IPS DF 19.7 (cell line): ENCODE results near the gene ABCA5.
A peak's percentile ranks its signal among the peaks of the same experiment; 100 is the strongest.

ENCODE experiments used
- DNase-seq: peaks from one replicate; pipeline ENCODE4 v3.0.0-alpha.2; 2013; ENCODE audit warnings: low read depth, low spot score

Gene ABCA5, protein sequence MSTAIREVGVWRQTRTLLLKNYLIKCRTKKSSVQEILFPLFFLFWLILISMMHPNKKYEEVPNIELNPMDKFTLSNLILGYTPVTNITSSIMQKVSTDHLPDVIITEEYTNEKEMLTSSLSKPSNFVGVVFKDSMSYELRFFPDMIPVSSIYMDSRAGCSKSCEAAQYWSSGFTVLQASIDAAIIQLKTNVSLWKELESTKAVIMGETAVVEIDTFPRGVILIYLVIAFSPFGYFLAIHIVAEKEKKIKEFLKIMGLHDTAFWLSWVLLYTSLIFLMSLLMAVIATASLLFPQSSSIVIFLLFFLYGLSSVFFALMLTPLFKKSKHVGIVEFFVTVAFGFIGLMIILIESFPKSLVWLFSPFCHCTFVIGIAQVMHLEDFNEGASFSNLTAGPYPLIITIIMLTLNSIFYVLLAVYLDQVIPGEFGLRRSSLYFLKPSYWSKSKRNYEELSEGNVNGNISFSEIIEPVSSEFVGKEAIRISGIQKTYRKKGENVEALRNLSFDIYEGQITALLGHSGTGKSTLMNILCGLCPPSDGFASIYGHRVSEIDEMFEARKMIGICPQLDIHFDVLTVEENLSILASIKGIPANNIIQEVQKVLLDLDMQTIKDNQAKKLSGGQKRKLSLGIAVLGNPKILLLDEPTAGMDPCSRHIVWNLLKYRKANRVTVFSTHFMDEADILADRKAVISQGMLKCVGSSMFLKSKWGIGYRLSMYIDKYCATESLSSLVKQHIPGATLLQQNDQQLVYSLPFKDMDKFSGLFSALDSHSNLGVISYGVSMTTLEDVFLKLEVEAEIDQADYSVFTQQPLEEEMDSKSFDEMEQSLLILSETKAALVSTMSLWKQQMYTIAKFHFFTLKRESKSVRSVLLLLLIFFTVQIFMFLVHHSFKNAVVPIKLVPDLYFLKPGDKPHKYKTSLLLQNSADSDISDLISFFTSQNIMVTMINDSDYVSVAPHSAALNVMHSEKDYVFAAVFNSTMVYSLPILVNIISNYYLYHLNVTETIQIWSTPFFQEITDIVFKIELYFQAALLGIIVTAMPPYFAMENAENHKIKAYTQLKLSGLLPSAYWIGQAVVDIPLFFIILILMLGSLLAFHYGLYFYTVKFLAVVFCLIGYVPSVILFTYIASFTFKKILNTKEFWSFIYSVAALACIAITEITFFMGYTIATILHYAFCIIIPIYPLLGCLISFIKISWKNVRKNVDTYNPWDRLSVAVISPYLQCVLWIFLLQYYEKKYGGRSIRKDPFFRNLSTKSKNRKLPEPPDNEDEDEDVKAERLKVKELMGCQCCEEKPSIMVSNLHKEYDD (N-terminal part only)

DNA sequence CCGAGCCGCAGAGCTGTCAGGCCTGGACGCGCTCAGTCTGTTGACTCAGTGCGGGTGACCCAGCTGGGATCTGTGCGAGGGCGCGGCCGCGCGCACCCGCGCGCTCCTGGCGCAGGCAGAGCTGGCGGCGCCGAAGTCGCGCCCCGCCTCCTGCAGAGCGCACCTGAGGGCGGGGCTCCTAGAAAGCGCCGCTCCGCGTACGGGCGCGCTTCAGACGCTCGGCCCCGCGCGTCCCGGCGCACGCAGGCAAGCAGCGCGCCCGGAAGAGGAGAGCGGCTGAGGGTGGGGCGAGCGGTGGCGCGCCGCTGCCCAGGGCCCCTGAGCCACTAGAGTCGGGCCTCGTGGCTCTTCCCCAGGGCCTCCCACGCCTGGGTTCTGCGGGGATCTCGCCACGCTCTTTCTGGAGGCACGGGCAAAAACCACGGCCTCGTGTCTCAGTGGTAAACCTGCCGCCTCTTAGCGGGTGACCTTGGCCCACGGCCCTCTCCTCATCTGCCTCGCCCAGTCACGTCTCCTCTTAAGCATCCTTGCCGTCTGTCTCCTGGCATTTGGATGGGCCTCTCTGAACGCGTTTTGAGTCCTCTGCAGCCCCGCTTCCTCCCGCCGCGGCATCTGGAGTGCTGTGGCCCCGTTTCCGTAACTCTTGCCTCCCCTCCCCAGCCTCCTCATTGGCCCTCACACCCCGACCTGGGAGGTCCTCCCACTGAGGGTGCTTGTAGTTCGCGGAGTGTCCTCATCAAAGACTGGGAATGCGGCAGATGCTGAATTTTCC lies at the start of gene ABCA5:
Gene ABCA5 (minus strand): TSS at position 74 of the 772 bp plus-strand sequence. CDS start 12,718 bp downstream, outside the sequence.
- DNase-seq, result peak; percentile 60

DNA sequence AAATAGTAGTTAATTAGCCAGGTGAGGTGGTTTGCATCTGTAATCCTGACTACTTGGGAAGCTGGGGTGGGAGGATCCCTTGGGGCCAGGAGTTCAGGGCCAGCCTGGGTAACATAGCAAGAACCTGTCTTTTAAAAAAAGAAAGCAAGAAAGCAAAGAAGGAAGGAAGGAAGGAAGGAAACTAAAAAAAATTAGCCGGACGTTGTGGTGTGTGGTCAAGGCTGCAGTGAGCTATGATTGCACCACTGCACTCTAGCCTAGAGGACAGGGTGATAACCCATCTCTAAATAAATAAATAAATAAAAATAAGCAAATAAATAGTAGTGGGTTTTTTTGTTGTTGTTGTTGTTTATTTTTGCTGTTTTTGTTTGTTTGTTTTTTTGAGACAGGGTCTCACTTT lies 48.3 kb upstream of the ABCA5 start:
- DNase-seq, result no peak

DNA sequence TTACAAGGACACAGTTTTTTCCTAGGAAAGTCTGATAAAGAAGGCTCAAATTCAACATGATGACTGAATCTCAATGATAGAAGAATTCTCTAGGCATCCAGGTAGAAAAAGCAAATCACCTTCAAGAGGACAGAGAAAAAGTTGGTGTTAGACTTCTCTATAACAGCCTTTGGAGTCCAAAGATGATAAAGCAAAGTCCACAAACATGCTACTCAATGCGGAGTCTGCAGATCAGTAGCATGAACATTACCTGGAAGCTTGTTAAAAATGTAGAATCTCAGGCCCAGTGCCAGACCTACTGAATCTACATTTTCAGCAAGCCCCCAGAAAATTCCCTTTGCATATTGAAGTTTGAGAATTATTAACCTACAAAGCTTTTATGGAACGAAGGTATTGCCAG lies 46.1 kb upstream of the ABCA5 start:
- DNase-seq, result no peak

DNA sequence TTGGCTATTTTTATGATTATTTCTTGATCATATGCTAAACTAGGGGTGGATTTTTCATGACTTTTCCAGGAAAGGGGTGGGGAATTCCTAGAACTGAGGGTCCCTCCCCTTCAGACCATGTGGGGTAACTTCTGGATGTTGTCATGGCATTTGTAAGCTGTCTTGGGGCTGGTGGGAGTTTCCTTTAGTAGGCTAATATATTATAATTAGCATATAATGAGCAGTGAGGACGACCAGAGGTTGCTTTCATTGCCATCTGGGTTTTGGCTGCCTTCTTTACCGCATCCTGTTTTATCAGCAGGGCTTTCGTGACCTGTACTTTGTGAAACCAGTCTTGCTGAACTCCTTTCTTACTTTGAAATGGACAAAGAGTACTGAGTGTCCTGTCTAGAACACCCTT lies 40.4 kb upstream of the ABCA5 start:
- no peak for DNase-seq

DNA sequence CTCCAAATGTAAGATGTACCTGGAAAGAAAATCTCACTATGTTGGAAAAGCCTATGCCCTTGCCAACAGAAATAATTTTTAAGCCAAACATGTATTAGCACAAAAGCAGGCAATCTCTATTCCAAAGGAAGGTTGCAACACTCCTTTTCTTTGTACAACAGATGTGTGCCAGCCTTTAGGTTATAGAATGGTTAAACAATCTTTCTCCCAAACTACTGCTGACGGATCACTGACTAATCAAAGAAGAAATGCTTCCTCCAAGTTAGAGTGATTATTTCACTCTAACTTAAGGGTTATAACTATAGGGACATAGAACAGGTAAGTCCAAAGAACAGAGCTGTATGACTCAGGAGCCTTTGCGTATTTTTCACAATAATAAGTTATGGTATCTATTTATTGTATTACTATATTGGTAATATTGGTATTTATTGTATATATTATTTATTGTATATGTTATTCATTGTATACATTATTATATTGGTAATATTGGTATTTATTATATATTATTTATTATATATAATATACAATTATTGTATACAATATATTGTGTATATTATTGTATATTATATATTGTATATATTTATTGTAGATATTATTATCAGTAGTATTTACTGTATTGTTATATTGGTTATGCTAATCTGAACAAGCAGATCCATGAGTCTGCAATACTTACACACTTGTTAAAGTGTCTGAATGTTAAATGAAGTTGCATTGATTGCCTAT lies 36.7 kb upstream of the ABCA5 start:
- DNase-seq, result no peak

DNA sequence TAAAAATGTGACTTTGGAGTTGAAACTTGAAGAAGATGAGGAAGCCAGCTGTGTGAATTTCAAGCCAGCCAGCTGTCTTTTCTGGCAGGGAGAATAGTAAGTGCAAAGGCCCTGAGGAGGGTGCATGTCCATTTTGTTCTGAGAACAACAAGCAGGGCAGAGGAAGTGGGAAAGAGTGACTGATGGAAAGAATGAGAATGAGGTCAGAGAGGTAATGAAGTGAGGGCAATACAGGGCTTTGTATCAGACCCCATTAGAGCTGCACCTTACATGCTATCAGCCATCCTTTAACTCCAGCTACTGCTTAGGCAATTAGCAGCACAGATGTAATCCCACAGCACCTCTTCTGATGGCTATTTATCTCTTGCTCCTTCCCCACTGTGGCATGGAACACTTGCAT lies 34.2 kb upstream of the ABCA5 start:
- DNase-seq, result no peak

DNA sequence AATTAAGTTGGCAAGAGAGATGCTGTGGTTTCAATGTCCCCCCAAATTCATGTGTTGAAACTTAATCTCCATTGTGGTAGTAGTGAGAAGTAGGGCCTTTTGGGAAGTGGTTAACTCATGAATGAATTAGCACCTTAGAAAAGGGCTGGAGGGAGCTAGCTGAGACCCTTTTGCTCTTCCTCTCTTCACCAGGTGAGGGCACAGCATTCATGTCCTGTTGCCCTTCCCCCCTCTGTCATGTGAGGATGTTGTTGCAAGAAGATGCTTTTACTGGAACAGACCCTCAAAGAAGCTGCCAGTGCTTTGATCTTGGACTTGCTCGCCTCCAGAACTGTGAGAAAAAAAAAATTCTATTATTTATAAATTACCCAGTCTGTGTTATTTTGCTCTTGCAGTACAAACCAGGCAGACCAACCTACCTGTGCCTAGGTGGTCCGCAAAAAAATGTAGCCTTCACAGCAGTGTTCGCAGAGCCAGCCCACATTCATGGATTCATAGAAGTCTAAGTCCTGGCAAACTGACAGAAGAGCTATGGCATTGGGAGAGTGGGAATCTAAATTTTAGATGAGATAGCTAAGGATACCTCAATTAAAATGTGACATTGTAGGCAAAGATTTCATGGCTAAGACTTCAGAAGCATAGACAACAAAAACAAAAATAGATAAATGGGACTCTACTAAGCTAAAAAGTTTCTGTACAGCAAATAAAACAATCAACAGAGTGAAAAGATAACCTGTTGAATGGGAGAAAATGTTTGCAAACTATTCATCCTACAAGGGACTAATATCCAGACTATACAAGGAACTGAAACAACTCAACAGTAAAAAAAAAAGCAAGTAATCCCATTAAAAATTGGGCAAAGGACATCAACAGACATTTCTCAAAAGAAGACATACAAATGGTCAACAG lies 32.0 kb upstream of the ABCA5 start:
- peak; percentile 75 for DNase-seq

DNA sequence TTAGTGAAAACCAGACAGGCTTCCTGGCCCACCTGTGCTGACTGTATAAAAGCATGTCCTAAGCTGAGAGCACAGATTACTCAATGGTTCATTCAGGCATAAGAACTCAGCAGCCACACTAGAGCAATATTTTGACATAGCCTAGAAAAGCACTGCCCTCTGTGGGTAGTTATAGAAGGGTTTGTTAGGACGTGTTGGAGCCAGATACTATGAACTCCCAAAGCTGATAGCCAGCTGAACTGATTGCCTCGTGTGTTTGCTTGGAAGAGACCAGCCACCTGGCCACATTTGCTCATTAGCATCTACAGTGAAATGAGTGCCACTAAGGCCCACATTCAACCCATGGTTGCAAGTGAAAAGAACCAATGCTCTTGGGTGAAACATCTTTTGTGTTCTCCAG lies 30.8 kb upstream of the ABCA5 start:
- DNase-seq, result no peak

DNA sequence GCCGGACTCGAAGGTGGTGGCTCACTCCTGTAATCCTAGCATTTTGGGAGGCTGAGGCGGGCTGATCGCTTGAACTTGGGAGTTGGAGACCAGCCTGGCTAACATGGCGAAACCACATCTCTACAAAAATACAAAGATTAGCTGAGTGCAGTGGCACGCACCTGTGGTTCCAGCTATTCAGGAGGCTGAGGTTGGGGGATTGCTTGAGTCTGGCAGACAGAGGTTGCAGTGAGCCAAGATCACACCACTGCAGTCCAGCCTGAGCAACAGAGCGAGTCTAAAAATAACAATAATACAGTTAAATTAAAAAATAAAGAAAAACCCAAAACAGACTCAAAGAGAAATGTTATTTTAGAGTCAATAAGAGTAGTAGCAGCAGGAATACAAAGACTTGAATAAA lies 29.7 kb upstream of the ABCA5 start:
- no peak for DNase-seq

DNA sequence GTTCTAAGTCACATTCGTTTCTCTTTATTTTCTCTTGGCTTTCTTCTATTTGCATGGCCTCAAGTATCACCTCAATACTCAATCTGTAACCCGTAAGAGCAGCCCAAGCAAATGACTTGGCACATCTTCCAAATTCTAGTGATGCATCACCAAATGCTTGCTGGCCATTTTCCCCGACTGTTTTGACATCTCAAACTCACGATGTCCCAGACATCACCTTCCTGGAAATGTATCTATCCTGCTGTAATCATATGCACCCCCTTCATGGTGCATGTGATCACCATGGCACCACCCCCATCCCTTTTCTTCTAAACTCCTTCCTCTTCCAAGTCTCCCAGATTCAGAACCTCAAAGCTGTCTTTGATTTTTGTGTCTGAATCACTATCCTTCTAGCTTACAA lies 24.0 kb upstream of the ABCA5 start:
- DNase-seq, result no peak

DNA sequence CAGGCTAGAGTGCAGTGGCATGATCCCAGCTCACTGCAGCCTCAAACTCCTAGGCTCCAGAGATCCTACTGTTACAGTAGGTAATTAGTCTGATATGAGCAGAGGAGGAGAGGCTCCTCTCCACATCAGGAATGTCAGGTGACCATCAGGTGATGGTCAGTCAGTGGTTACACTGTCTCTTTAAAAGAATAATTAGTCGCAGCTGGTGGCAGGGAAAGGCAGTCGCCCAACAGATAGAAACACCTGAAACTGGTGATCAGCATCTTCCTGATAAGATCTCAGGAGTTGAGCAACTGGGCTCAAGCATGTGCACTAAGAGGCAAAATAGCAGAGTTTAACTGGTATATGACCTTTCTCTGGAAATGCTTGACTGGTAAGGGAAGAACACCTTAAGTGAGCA lies 21.5 kb upstream of the ABCA5 start:
- DNase-seq, result no peak

DNA sequence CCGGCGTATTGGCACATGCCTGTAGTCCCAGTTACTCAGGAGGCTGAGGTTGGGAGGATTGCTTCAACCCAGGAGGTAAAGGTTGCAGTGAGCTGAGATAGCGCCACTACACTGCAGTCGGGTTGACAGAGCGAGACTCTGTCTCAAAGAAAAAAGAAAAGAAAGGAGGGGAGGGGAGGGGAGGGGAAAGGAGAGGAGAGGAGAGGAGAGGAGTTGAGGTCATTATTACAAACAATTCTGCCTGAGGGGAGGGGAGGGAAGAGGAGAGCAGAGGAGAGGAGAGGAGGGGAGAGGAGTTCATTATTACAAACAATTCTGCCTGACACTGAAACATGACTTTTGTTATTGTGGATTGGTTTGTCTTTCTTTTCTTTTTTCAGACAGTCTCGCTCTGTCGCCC lies 19.8 kb upstream of the ABCA5 start:
- no peak for DNase-seq

DNA sequence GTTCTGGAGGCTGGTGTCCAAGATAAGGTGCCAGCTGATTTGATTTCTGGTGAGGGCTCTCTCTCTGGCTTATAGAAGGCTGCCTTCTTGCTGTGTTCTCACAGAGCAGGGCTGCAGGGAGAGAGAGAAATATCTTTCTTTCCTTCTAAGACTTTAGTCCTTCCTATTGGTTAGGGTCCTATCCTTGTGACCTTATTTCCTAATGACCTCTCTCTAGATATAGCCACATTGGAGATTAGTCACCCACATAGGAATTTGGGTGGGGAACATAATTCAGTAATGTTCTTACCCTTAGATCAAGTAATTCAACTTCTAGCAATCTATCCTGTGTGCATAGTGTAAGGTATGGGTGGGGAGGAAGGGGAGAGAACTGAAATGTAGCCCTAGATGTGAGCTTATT lies 18.0 kb upstream of the ABCA5 start:
- no peak for DNase-seq

DNA sequence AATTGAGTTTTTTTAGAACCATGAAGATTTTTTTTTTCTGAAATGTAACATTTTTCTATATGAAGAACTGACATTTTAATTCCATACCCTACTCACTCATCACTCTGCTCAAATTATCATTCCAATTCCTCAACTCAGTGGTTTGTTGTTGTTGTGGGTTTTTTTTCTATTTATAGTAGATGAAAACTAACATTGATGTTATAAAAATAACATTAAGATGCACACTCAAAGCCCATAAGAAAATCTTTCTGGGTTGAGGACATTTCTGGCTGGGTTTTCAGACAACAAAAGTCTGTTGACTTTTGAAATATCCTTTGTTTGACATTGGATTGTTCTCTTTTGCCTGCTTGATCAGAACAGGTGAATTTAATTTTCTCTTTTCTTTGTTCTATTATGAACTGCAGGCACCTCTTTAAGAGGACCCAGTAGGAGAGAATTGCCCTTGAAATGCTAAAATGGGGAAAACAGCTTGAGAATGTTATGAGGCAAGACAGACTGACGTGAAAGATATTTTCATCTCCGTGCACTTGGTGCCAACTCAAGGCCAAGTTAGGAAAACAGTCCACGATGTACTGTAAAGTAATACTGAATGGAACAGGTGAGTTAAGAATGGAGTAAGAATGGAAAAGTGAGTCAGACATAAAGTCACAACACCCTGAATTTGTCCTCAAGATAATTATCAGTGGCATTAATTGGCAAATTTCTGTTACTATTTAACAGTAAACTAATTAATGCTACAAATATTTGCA lies 16.1 kb upstream of the ABCA5 start:
- DNase-seq, result no peak

DNA sequence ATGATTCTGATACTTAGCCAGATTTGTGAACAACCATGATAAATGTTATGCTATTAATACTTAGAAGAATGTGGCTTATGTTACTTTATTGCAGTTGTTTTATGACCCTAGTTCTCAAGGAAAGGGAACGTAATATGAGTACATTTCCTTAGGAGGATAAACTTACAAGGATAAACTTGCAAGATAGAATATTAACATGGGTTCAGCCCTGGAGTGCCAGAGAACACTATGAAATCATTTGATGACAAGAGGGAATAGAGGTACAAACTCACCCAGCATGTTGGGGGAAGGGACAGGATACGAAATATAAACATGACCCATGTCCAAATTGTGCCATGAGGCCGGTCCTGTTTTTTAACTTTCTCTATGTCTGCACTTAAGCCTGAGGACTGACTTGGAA lies 13.0 kb upstream of the ABCA5 start:
- DNase-seq, result no peak

DNA sequence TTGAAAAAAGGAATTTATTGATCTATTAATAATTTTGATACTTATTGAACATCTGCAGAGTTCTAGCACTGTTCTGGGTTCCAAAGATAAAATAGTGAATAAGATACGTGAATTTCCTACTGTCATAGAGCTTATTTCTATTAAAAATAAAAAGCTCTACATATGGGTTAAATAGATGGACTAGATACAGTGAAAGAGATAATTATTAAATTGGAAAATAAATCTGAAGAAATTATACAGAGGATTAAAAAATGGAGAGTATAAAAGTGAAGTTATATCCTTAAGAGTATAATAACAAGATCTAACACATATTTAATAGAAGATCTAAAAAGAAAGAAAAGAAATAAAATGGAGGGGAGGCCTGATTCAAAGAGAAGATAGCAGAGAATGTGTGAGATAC lies 10.1 kb upstream of the ABCA5 start:
- DNase-seq, result no peak

DNA sequence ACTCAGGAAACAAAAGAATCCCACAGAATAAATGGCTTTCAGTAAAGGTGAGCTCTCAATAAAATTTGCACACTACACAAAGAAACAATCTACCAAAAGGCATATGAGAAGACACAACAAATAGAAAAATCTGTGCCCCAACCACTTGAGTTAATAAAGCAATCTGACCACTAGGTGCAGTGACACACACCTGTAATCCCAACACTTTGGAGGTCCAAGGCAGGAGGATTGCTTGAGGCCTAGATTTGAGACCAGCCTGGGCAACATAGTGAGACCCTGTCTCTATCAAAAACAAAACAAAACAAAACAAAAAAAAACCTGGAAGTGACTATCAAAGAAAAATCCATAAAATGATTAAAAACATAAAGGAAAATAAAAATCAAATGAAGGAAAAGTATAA lies 9.6 kb upstream of the ABCA5 start:
- no peak for DNase-seq

DNA sequence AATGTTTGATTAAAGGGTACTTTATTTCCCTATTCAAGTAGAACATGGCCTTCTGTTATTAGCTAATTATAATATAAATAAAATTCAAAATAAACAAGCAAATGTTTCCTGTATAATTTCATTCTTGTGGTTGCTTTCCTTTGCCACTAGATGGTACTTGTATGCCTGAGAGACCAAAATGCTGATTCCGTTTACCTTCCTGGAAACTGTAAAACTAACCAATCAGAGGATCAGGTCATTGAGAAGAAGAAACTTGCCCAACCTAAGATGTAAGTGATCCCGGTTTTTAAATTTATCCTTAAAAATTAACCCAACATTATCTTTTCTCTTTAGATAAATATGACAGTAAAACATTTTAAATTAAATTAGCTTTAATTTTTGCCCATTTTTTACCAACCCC lies 8.1 kb upstream of the ABCA5 start:
- no peak for DNase-seq

DNA sequence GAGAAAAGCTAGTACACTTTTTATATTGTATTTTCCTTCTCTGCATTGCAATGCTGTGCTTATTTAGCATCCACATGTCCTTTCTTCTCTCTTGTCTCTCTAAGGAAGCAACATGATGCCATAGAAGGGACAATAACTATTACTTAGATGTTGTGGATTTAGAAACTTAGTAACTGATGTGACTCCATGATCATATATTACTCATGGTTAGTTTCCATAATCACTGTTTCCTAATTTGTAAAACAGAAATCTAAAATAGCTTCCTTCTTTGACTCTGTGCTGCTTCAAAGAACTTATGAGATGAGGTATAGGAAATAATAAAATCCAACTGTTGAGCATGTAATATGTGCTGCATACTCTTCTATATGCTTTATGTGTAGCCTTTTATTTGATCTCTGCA lies 6.6 kb upstream of the ABCA5 start:
- DNase-seq, result no peak
